T-helper 22 cell (primary cell): ENCODE data around the gene PDE9A.
"Not testable (repeated sequence)": the region's sequence is repeated elsewhere in the genome, so short reads cannot be mapped to it uniquely, and the experiment has no call there.

Source experiments
- DNase-seq: peaks from one replicate; pipeline ENCODE4 v3.0.0-alpha.2; 2020; ENCODE audit warnings: low read depth

Gene PDE9A

GRCh38 chr21:42688841-42689371 is 35.5 kb downstream of the PDE9A start:
- no peak for DNase-seq

DNA sequence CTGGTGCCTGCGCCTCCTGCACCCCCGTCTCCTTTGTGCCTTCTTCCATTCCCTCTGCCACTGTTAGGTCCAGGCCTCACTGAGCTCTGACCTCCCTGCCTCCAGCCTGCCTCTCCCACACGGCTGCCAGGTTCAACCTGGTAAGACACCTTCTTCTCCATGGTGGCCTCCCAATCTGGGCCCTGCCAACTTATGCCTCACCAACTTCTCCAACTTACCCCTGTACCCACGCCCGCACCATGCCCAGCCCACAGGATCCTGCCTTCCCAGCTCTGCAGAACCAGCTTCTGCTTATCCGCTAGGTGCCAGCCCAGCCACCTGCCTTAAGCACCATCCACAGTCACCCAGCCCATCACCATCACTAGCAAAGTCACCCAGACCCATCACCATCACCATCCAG is 37.2 kb downstream of the PDE9A start:
- DNase-seq: no peak

DNA sequence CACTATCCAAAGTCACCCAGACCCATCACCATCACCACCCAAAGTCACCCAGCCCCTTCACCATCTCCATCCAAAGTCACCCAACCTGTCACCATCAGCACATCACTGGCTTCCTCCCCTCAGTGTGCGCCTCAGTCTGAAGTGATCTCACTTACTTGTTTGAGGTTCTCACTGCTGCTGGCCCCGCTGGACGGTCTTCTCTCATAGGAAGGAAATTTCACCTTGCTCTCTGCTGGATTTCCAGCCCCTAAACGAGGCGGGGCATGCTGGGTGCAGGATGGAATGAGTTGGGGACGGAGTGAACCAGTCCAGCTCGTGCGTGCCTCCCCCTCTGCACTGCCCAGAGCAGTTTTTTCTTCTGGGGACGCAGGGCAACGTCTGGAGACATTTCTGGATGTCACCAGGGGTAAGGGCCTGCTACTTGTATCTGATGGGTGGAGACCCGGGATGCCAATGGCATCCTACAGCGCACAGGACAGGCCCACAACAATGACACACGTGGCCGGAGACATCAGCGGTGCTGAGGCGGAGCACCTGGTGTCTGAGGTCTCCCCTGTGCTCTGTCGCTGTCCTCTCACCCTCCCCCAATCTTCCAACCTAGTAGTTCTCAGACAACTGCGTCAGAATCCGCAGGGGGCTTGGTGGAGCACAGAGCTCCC is 38.6 kb downstream of the PDE9A start:
- no peak for DNase-seq

- DNase-seq: no peak
Measured at GRCh38 chr21:42692688-42693087, 39.3 kb downstream of the PDE9A start.

- no peak for DNase-seq
Measured at GRCh38 chr21:42694751-42695696, 41.6 kb downstream of the PDE9A start.

DNA sequence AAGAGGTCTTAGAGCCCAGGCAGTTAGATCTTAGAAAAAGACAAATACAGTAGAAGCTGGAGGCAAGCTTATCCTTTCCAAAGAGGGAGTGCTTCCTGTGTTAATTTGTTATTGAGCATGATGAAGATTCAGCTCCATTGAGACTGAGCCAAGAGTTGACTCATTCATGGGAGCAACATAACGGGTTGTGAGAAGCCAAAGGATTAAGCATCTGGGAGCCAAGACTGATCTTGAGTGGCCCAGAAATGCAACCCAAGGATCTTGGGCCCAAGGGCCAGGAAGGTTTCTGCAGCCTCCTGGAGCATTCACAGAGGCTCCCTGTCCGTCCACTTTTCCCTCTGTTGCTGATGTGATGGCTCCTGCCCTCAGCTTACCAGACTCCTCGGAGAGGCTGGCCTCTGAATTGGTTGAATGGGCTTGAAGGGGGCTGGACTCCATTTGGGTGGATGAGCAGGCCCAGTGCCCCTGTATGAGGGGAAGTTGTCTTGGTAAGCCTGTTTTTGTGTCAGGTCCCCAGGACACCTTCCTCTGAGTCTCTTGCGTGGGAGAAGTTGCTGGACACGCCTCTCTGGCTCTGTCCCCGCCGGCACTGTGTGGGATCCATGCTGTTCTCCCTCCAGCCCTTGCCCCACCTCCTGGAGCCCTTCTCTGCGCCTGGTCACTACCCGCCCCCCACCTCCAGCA is 42.4 kb downstream of the PDE9A start:
- DNase-seq: no peak

- DNase-seq: no peak
Measured at GRCh38 chr21:42696501-42697040, 43.1 kb downstream of the PDE9A start.

DNA sequence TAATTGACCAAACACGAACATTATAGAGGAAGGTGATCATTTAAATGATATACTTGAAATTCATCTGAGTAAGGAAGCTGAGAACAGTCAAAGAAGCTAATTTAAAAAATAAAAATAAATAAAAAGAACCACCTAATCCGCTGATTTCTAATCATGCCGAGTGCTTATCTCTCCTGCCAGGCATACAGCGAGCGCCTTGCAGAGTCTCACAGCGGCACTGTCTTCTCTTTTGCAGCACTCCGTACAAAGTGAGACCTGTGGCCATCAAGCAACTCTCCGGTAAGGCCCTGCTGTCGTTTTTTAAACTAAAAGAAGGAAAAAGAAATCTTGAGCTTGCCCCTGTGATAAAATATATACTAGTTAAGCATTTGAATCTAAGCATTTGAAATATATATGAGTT is 45.3 kb downstream of the PDE9A start:
- DNase-seq: no peak

GRCh38 chr21:42699196-42699595 is 45.8 kb downstream of the PDE9A start:
- DNase-seq: no peak

DNA sequence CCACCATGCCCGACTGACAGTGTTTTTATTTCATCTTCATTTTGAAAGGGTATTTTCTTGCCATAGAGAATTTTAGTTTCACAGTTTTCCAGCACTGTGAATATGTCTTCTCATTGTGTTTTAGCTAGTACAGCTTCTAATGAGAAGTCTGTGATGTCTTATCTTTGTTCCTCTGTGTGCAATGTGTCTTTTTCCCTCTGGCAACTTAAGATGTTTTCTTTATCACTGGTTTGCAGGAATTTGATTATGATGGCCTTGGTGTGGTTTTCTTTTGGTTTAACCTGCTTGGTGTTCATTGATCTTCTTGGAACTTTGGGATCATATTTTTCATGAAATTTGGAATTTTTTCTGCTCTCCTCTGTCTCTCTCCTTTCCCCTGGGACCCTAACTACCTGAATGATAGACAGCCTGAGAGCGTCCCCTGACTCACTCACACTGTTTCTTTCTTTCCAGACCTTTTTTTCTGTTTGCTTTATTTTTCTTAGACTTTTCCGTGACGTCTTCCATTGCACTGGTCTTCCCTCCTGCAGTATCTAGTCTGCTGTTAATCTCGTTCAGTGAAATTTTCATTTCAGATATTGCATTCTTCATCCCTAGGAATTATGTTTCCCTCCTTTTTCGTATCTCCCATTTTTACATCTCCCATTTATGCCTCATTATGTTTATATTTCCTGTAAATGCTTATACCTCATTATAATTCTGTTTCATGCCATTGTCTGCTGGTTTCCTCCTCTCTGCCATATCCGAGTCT is 48.5 kb downstream of the PDE9A start:
- DNase-seq: no peak

- no peak for DNase-seq
Measured at GRCh38 chr21:42702720-42703119, 49.3 kb downstream of the PDE9A start.

GRCh38 chr21:42703136-42703908 is 49.9 kb downstream of the PDE9A start:
- DNase-seq: no peak

DNA sequence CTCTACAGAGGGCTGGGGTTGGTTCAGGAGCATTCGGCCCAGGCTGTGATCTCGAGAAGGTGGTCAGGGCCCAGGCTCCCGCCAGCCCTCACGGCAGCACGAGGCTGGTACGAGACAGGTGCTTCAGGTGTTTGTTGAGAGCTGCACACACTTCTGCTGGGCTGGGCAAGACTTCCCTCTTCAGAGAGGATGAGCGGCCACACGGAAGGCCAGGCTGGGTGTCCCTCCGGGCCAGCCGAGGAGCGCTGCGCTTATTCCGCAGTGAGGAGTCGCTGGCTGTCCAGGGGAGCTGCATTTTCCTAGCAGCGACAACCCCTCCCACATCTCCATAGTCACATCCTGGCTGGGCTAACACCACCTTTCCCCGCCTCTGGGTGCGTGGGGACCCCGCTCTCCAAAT is 50.5 kb downstream of the PDE9A start:
- no peak for DNase-seq

DNA sequence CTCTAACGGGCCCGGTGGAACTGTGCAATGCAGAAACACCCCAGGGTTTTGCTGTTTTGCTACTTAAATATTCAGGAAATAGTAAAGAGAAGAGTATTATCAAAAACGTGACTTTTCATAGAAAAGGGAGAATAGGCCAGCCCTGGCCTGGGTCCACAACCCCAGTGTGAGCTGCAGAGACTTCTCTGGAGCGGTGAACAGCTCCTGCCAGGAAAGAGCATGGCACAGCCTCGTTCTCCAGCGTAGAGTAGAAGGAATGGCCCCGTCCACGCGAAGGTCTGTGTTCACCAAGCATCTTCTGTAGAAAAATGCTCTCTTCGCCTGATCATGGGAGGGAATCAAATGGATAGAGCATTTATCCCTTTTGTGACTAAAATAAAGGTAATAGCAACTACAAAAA is 51.4 kb downstream of the PDE9A start:
- DNase-seq: no peak

GRCh38 chr21:42705346-42705745 is 51.9 kb downstream of the PDE9A start:
- no peak for DNase-seq

GRCh38 chr21:42705746-42706374 is 52.4 kb downstream of the PDE9A start:
- DNase-seq: no peak

DNA sequence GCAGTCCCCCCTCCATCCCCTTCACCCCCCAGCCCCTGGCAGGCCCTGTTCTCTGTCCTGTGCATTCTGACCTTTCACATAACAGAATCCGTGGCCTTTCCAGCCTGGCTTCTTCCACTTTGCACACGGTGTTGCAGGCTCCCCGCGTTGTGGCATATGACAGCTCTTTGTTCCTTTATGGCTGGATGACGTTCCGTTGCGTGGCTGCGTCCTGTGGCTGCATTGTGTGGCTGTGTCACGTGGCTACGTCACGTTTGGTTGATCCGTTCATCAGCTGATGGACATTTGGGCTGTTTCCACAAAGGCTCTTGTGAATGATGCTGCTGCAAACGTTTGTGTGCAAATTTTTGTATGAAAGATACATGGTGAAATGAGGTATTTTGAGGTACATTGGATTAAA is 53.3 kb downstream of the PDE9A start:
- DNase-seq: no peak

DNA sequence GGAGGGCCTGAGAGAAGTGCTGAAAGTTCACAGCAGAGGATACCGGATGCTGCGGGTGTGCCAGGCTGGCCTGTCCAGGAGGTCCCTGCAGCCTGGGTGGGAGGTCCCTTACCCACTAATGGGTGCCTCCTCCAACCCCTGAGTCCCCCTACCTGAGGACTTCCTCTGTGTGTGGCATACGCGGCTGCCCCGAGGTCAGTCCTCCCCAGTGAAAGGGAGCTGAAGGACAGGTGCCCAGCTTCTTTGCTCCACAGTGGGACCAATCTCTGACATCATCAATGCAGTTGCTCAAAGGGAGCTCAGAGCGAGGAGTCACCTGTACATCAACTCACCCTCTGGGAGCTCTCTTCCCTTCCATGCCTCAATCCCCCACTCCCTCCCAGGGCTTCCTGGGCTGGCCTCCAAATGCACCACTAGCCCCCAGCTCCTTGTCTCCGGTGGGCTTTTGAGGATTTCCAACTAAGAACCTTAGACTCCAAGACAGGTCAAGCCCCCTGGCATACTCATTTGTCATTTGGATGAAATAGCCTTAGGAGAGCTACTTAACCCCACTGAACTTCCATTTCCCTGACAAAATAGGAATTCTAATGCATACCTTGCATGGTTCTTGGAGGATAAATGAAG is 53.9 kb downstream of the PDE9A start:
- no peak for DNase-seq

DNA sequence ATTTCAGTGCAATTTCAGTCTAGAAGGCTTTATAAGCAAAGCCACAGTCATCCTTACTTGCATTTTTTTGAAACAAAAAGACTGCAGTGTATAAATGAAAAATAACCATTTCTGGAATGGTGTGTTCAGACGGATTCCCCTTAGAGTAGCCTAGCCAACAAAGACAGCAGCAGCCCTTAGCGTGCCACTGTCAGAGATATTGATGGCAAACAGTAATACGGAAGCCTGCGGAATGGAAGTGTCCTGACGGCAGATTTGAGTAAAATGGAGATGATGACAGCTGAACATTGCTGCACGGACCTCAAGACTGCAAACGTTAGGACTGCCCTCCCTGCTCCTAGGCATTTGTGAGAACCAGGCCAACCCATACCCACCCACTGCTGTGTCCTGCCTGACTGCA is 54.7 kb downstream of the PDE9A start:
- DNase-seq: no peak

DNA sequence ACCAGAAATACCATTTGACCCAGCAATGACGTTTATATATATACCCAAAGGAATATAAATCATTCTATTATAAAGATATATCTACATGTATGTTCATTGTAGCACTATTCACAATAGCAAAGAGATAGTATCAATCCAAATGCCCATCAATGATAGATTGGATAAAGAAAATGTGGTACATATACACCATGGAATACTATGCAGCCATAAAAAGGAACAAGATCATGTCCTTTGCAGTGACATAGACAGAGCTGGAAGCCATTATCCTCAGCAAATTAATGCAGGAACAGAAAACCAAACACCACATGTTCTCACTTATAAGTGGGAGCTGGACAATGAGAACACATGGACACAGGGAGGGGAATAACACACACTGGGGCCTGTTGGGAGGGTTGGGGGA is 55.5 kb downstream of the PDE9A start:
- not testable (repeated sequence) for DNase-seq
